ENCODE results near the gene UBE2D3. TPM values are rescaled to one million over a fixed set of nuclear protein-coding genes. Genes with fewer than 3 reads are reported as not detected.

The UBE2D3 gene
- total RNA-seq, 1 donor from 2014 or later = 340 TPM

DNA sequence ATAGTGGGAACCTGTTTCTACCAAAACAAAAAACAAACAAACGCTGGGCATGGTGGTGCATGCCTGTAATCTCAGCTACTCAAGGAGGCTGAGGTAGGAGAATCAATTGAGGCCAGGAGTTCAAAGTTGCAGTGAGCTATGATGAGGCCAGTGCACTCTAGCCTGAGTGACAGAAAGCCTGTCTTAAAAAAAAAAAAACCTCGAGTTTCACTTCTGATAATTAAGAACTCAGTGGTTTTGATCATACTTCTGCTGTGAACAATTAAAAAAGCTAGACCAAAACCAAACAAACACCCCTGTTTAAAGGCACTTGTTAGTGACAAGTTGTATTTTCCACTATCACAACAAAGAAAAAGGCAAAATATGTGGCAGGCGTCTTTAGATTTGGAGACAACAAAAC is 15.0 kb upstream of the UBE2D3 start:
- Histone ChIP-seq H3K4me3 (ENCODE audit: insufficient read depth, low read depth, low read length) (no peak overlapping the region), H3K27ac (ENCODE audit: low read depth, low read length) (no peak overlapping the region), H3K4me1 (ENCODE audit: insufficient read depth, low read length) (no peaks in the 10 kb centered on the region), H3K79me2 (ENCODE audit: insufficient read depth, low read length) (no peaks in the 10 kb centered on the region), H3K9me3 (ENCODE audit: insufficient read depth, low read depth, low read length) (no peaks in the 10 kb centered on the region), H3K36me3 (ENCODE audit: insufficient read depth, low read length) (no peaks in the 10 kb centered on the region), H3K4me2 (ENCODE audit: low read length) (no peak overlapping the region), H3K27me3 (ENCODE audit: insufficient read depth, low read length) (no peaks in the 10 kb centered on the region), H2AFZ (ENCODE audit: low read depth, low read length) (no peak overlapping the region), H3K9ac (ENCODE audit: low read length) (no peak overlapping the region), H4K20me1 (ENCODE audit: insufficient read depth, low read length) (no peaks in the 10 kb centered on the region)
- no peak for FAIRE-seq
- Mint-ChIP-seq H3K27me3 (ENCODE audit: low read depth, unreplicated experiment) (no peaks in the 10 kb centered on the region), H3K9me3 (ENCODE audit: unreplicated experiment) (no peaks in the 10 kb centered on the region), H3K27ac (ENCODE audit: unreplicated experiment) (no peak overlapping the region), H3K4me1 (ENCODE audit: low read depth, unreplicated experiment) (no peaks in the 10 kb centered on the region), H3K4me3 (ENCODE audit: unreplicated experiment) (no peak overlapping the region), H3K36me3 (ENCODE audit: low read depth, unreplicated experiment) (no peaks in the 10 kb centered on the region)
- TF ChIP-seq, protein P1, sequence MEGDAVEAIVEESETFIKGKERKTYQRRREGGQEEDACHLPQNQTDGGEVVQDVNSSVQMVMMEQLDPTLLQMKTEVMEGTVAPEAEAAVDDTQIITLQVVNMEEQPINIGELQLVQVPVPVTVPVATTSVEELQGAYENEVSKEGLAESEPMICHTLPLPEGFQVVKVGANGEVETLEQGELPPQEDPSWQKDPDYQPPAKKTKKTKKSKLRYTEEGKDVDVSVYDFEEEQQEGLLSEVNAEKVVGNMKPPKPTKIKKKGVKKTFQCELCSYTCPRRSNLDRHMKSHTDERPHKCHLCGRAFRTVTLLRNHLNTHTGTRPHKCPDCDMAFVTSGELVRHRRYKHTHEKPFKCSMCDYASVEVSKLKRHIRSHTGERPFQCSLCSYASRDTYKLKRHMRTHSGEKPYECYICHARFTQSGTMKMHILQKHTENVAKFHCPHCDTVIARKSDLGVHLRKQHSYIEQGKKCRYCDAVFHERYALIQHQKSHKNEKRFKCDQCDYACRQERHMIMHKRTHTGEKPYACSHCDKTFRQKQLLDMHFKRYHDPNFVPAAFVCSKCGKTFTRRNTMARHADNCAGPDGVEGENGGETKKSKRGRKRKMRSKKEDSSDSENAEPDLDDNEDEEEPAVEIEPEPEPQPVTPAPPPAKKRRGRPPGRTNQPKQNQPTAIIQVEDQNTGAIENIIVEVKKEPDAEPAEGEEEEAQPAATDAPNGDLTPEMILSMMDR (IDR thresholded peaks at IDR 0.05; ENCODE audit: insufficient read depth, low read depth, low read length) = no peak
- no peak for TF ChIP-seq EZH2 (IDR thresholded peaks at IDR 0.05; ENCODE audit: insufficient read depth, low read length)
- no peak for DNase-seq (ENCODE audit: low read depth)

DNA sequence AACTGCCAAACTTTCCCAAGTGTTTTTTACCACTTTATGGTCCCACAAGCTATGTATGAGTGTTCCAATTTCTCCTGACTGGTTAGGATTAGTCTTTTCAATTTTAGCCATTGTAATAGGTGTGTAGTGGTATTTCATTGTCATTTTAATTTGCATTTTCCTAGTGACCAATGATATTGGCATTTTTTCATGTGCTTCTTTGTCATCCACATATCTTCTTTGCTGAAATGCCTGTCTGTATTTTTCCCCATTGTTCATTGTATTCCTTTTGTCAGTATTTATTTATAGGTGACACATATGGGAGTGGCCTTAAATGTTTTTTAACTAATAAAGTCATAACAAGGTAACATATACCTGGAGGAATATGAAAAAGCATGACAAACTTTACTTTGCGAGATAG is 9.2 kb upstream of the UBE2D3 start:
- Mint-ChIP-seq H3K36me3 (ENCODE audit: low read depth, unreplicated experiment) (no peaks in the 10 kb centered on the region), H3K9me3 (ENCODE audit: unreplicated experiment) (no peaks in the 10 kb centered on the region)
- FAIRE-seq = no peak

DNA sequence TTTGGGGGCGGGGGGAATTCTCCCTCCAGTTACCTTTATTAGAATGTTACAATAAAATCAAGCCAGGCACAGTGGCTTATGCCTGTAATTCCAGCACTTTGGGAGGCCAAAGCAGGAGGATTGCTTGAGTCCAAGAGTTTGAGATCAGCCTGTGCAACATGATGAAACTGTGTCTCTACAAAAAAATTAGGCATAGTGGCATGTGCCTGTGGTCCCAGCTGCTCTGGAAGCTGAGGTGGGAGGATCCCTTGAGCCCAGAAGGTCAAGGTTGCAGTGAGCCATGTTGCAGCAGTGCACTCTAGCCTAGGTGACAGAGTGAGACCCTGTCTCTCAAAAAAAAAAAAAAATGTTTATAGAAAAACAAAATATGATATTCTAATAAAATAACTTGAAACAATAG is 5.3 kb upstream of the UBE2D3 start:
- Mint-ChIP-seq H3K9me3 (ENCODE audit: unreplicated experiment) (no peaks in the 10 kb centered on the region), H3K27ac (ENCODE audit: unreplicated experiment) (no peak overlapping the region), H3K4me3 (ENCODE audit: unreplicated experiment) (no peak overlapping the region)

More for the DNA sequence above, 9.2 kb upstream of the UBE2D3 start:
- TF ChIP-seq, protein P1 (IDR thresholded peaks at IDR 0.05; ENCODE audit: insufficient read depth, low read depth, low read length) = no peak
- no peak for TF ChIP-seq EZH2 (IDR thresholded peaks at IDR 0.05; ENCODE audit: insufficient read depth, low read length)
- H3K4me2 ChIP-seq (ENCODE audit: low read length) = no peak overlapping the region
- no peak overlapping the region for H3K27ac ChIP-seq (ENCODE audit: low read depth, low read length)
- H3K4me1 ChIP-seq (ENCODE audit: insufficient read depth, low read length) = no peaks in the 10 kb centered on the region
- no peaks in the 10 kb centered on the region for H3K27me3 ChIP-seq (ENCODE audit: insufficient read depth, low read length)
- Mint-ChIP-seq H3K27ac (ENCODE audit: unreplicated experiment) (no peak overlapping the region), H3K27me3 (ENCODE audit: low read depth, unreplicated experiment) (no peaks in the 10 kb centered on the region), H3K4me3 (ENCODE audit: unreplicated experiment) (no peak overlapping the region), H3K4me1 (ENCODE audit: low read depth, unreplicated experiment) (no peaks in the 10 kb centered on the region)
- no peaks in the 10 kb centered on the region for H4K20me1 ChIP-seq (ENCODE audit: insufficient read depth, low read length)
- H3K4me3 ChIP-seq (ENCODE audit: insufficient read depth, low read depth, low read length) = no peak overlapping the region
- H2AFZ ChIP-seq (ENCODE audit: low read depth, low read length) = no peak overlapping the region
- no peak overlapping the region for H3K9ac ChIP-seq (ENCODE audit: low read length)
- DNase-seq (ENCODE audit: low read depth) = no peak
- no peaks in the 10 kb centered on the region for H3K79me2 ChIP-seq (ENCODE audit: insufficient read depth, low read length)
- H3K9me3 ChIP-seq (ENCODE audit: insufficient read depth, low read depth, low read length) = no peaks in the 10 kb centered on the region
- H3K36me3 ChIP-seq (ENCODE audit: insufficient read depth, low read length) = no peaks in the 10 kb centered on the region

More for the DNA sequence above, 5.3 kb upstream of the UBE2D3 start:
- no peak overlapping the region for H3K4me2 ChIP-seq (ENCODE audit: low read length)
- H3K36me3 ChIP-seq (ENCODE audit: insufficient read depth, low read length) = no peaks in the 10 kb centered on the region
- H3K79me2 ChIP-seq (ENCODE audit: insufficient read depth, low read length) = peaks cover 20% of the 10 kb centered on the region
- FAIRE-seq (no peak), DNase-seq (ENCODE audit: low read depth) (no peak)
- no peaks in the 10 kb centered on the region for H3K27me3 ChIP-seq (ENCODE audit: insufficient read depth, low read length)
- TF ChIP-seq, protein P1 (IDR thresholded peaks at IDR 0.05; ENCODE audit: insufficient read depth, low read depth, low read length) = no peak
- TF ChIP-seq EZH2 (IDR thresholded peaks at IDR 0.05; ENCODE audit: insufficient read depth, low read length) = no peak
- peaks cover 11% of the 10 kb centered on the region for H3K4me1 ChIP-seq (ENCODE audit: insufficient read depth, low read length)
- no peak overlapping the region for H2AFZ ChIP-seq (ENCODE audit: low read depth, low read length)
- no peaks in the 10 kb centered on the region for H3K36me3 Mint-ChIP-seq (ENCODE audit: low read depth, unreplicated experiment)
- H3K4me1 Mint-ChIP-seq (ENCODE audit: low read depth, unreplicated experiment) = no peaks in the 10 kb centered on the region
- H3K9ac ChIP-seq (ENCODE audit: low read length) = no peak overlapping the region
- no peaks in the 10 kb centered on the region for H3K27me3 Mint-ChIP-seq (ENCODE audit: low read depth, unreplicated experiment)
- no peak overlapping the region for H3K4me3 ChIP-seq (ENCODE audit: insufficient read depth, low read depth, low read length)
- H3K9me3 ChIP-seq (ENCODE audit: insufficient read depth, low read depth, low read length) = no peaks in the 10 kb centered on the region
- no peaks in the 10 kb centered on the region for H4K20me1 ChIP-seq (ENCODE audit: insufficient read depth, low read length)
- no peak overlapping the region for H3K27ac ChIP-seq (ENCODE audit: low read depth, low read length)
